MM.1S (cell line): Measurements from ENCODE around the gene CBFA2T3.

Experiments used
- EZH2 ChIP-seq: fragments of 300-600 bp; sonication (generic); optimal IDR thresholded peaks from 2 replicates; pipeline ENCODE3; 2017; ENCODE audit warnings: low read depth, mild to moderate bottlenecking, antibody characterized with exemption, low read length, mixed read lengths
- TF ChIP-seq, protein P1 (sequence below): fragments of 300-600 bp; sonication (generic); IDR thresholded peaks from 2 replicates; pipeline ENCODE4 v1.5.1; 2016; ENCODE audit warnings: antibody characterized with exemption, low read length, mixed read lengths

GRCh38 chr16:88992351-88993165 is 15.6 kb upstream of the CBFA2T3 start:
- TF ChIP-seq, protein P1, sequence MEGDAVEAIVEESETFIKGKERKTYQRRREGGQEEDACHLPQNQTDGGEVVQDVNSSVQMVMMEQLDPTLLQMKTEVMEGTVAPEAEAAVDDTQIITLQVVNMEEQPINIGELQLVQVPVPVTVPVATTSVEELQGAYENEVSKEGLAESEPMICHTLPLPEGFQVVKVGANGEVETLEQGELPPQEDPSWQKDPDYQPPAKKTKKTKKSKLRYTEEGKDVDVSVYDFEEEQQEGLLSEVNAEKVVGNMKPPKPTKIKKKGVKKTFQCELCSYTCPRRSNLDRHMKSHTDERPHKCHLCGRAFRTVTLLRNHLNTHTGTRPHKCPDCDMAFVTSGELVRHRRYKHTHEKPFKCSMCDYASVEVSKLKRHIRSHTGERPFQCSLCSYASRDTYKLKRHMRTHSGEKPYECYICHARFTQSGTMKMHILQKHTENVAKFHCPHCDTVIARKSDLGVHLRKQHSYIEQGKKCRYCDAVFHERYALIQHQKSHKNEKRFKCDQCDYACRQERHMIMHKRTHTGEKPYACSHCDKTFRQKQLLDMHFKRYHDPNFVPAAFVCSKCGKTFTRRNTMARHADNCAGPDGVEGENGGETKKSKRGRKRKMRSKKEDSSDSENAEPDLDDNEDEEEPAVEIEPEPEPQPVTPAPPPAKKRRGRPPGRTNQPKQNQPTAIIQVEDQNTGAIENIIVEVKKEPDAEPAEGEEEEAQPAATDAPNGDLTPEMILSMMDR: no peak
- TF ChIP-seq EZH2: no peak
